ENCODE results near the gene CAPNS1.
"Not testable (repeated sequence)": the region's sequence is repeated elsewhere in the genome, so short reads cannot be mapped to it uniquely, and the experiment has no call there.

CAPNS1 gene

GRCh38 chr19:36152352-36153091 lies 12.7 kb downstream of the CAPNS1 start, which contains the start of gene COX7A1:
Gene COX7A1 (minus strand): TSS chr19:36152447. CDS start chr19:36152407, 40 bp downstream.
- H3K27me3 Mint-ChIP-seq (ENCODE audit: low read depth) = no peaks in the 10 kb centered on the region
- H3K4me1 Mint-ChIP-seq (ENCODE audit: low read depth) = peaks cover 4% of the 10 kb centered on the region
- no peaks in the 10 kb centered on the region for H3K9me3 Mint-ChIP-seq
- H3K4me3 Mint-ChIP-seq = no peak within 1 kb of the TSS
- H3K36me3 Mint-ChIP-seq (ENCODE audit: low read depth) = peaks cover 23% of the 10 kb centered on the region
- H3K27ac Mint-ChIP-seq = no peak within 1 kb of the TSS

- peaks cover 21% of the 10 kb centered on the region for H3K36me3 Mint-ChIP-seq (ENCODE audit: low read depth)
- H3K27ac Mint-ChIP-seq = no peak overlapping the region
- H3K4me3 Mint-ChIP-seq = no peak overlapping the region
Measured at GRCh38 chr19:36153126-36153525, 13.3 kb downstream of the CAPNS1 start.

GRCh38 chr19:36160821-36161596 lies 21.1 kb downstream of the CAPNS1 start:
- Mint-ChIP-seq H3K27ac (no peak overlapping the region), H3K4me1 (ENCODE audit: low read depth) (peaks cover 1% of the 10 kb centered on the region), H3K9me3 (no peaks in the 10 kb centered on the region), H3K4me3 (no peak overlapping the region), H3K36me3 (ENCODE audit: low read depth) (peaks cover 4% of the 10 kb centered on the region), H3K27me3 (ENCODE audit: low read depth) (no peaks in the 10 kb centered on the region)

More at GRCh38 chr19:36153126-36153525, 13.3 kb downstream of the CAPNS1 start:
- H3K4me1 Mint-ChIP-seq (ENCODE audit: low read depth) = peaks cover 4% of the 10 kb centered on the region
- no peaks in the 10 kb centered on the region for H3K27me3 Mint-ChIP-seq (ENCODE audit: low read depth)
- no peaks in the 10 kb centered on the region for H3K9me3 Mint-ChIP-seq

- Mint-ChIP-seq H3K36me3 (ENCODE audit: low read depth) (peaks cover 6% of the 10 kb centered on the region), H3K4me3 (no peak overlapping the region), H3K27me3 (ENCODE audit: low read depth) (no peaks in the 10 kb centered on the region), H3K27ac (no peak overlapping the region), H3K4me1 (ENCODE audit: low read depth) (peaks cover 1% of the 10 kb centered on the region), H3K9me3 (no peaks in the 10 kb centered on the region)
Measured at GRCh38 chr19:36163813-36164212, 23.9 kb downstream of the CAPNS1 start.

GRCh38 chr19:36169084-36169760 lies 29.4 kb downstream of the CAPNS1 start:
- Mint-ChIP-seq H3K9me3 (no peaks in the 10 kb centered on the region), H3K4me1 (ENCODE audit: low read depth) (peaks cover 4% of the 10 kb centered on the region), H3K27me3 (ENCODE audit: low read depth) (no peaks in the 10 kb centered on the region), H3K4me3 (no peak overlapping the region), H3K36me3 (ENCODE audit: low read depth) (peaks cover 2% of the 10 kb centered on the region), H3K27ac (no peak overlapping the region)

- no peak overlapping the region for H3K4me3 Mint-ChIP-seq
- no peaks in the 10 kb centered on the region for H3K27me3 Mint-ChIP-seq (ENCODE audit: low read depth)
- H3K4me1 Mint-ChIP-seq (ENCODE audit: low read depth) = peaks cover 6% of the 10 kb centered on the region
- no peak overlapping the region for H3K27ac Mint-ChIP-seq
- peaks cover 3% of the 10 kb centered on the region for H3K36me3 Mint-ChIP-seq (ENCODE audit: low read depth)
- no peaks in the 10 kb centered on the region for H3K9me3 Mint-ChIP-seq
Measured at GRCh38 chr19:36172852-36173251, 33.0 kb downstream of the CAPNS1 start.

- H3K27me3 Mint-ChIP-seq (ENCODE audit: low read depth); H3K36me3 Mint-ChIP-seq (ENCODE audit: low read depth); H3K27ac Mint-ChIP-seq; H3K9me3 Mint-ChIP-seq; H3K4me3 Mint-ChIP-seq; H3K4me1 Mint-ChIP-seq (ENCODE audit: low read depth): not testable (repeated sequence)
Measured at GRCh38 chr19:36173846-36174245, 34.0 kb downstream of the CAPNS1 start.

- not testable (repeated sequence) for H3K9me3 Mint-ChIP-seq; H3K27ac Mint-ChIP-seq; H3K36me3 Mint-ChIP-seq (ENCODE audit: low read depth); H3K4me1 Mint-ChIP-seq (ENCODE audit: low read depth); H3K27me3 Mint-ChIP-seq (ENCODE audit: low read depth); H3K4me3 Mint-ChIP-seq
Measured at GRCh38 chr19:36179077-36179476, 39.2 kb downstream of the CAPNS1 start.

- no peaks in the 10 kb centered on the region for H3K4me1 Mint-ChIP-seq (ENCODE audit: low read depth)
- no peaks in the 10 kb centered on the region for H3K27me3 Mint-ChIP-seq (ENCODE audit: low read depth)
- H3K4me3 Mint-ChIP-seq = no peak overlapping the region
- no peaks in the 10 kb centered on the region for H3K9me3 Mint-ChIP-seq
- H3K27ac Mint-ChIP-seq = no peak overlapping the region
- no peaks in the 10 kb centered on the region for H3K36me3 Mint-ChIP-seq (ENCODE audit: low read depth)
Measured at GRCh38 chr19:36182612-36183244, 42.9 kb downstream of the CAPNS1 start.

GRCh38 chr19:36183245-36183628 lies 43.4 kb downstream of the CAPNS1 start:
- H3K9me3 Mint-ChIP-seq = no peaks in the 10 kb centered on the region
- H3K4me3 Mint-ChIP-seq = no peak overlapping the region
- no peaks in the 10 kb centered on the region for H3K4me1 Mint-ChIP-seq (ENCODE audit: low read depth)
- no peak overlapping the region for H3K27ac Mint-ChIP-seq
- no peaks in the 10 kb centered on the region for H3K36me3 Mint-ChIP-seq (ENCODE audit: low read depth)
- no peaks in the 10 kb centered on the region for H3K27me3 Mint-ChIP-seq (ENCODE audit: low read depth)

GRCh38 chr19:36186722-36187121 lies 46.9 kb downstream of the CAPNS1 start:
- not testable (repeated sequence) for H3K36me3 Mint-ChIP-seq (ENCODE audit: low read depth); H3K4me1 Mint-ChIP-seq (ENCODE audit: low read depth); H3K27me3 Mint-ChIP-seq (ENCODE audit: low read depth); H3K27ac Mint-ChIP-seq; H3K4me3 Mint-ChIP-seq; H3K9me3 Mint-ChIP-seq

GRCh38 chr19:36196249-36196648 lies 56.4 kb downstream of the CAPNS1 start:
- H3K27ac Mint-ChIP-seq = no peak overlapping the region

GRCh38 chr19:36198119-36198518 lies 58.3 kb downstream of the CAPNS1 start:
- H3K4me3 Mint-ChIP-seq = no peak overlapping the region
- H3K27ac Mint-ChIP-seq = no peak overlapping the region
- H3K36me3 Mint-ChIP-seq (ENCODE audit: low read depth) = peaks cover 5% of the 10 kb centered on the region
- no peaks in the 10 kb centered on the region for H3K27me3 Mint-ChIP-seq (ENCODE audit: low read depth)
- no peaks in the 10 kb centered on the region for H3K4me1 Mint-ChIP-seq (ENCODE audit: low read depth)
- no peaks in the 10 kb centered on the region for H3K9me3 Mint-ChIP-seq

More at GRCh38 chr19:36196249-36196648, 56.4 kb downstream of the CAPNS1 start:
- H3K27me3 Mint-ChIP-seq (ENCODE audit: low read depth) = no peaks in the 10 kb centered on the region
- no peaks in the 10 kb centered on the region for H3K9me3 Mint-ChIP-seq
- no peak overlapping the region for H3K4me3 Mint-ChIP-seq
- no peaks in the 10 kb centered on the region for H3K4me1 Mint-ChIP-seq (ENCODE audit: low read depth)
- peaks cover 5% of the 10 kb centered on the region for H3K36me3 Mint-ChIP-seq (ENCODE audit: low read depth)
